ENCODE results near the gene PIEZO2. TPM values are rescaled to one million over a fixed set of nuclear protein-coding genes. Genes with fewer than 3 reads are reported as not detected.
"Not testable (repeated sequence)": the region's sequence is repeated elsewhere in the genome, so short reads cannot be mapped to it uniquely, and the experiment has no call there.

PIEZO2 gene
- total RNA-seq = 10 to 100 TPM in 2 of 6 donors, 1 to 10 TPM in 4; 6.5 to 37.7 (median 7.8) TPM

- no peaks in the 10 kb centered on the region for H3K9me3 ChIP-seq
- H3K27me3 ChIP-seq = peaks cover 0 to 19% (median 9%) of the 10 kb centered on the region in 4 donors
- no peak for TF ChIP-seq EP300 (IDR thresholded peaks at IDR 0.05)
- TF ChIP-seq POLR2A (IDR thresholded peaks at IDR 0.05) = no peak
- TF ChIP-seq POLR2AphosphoS5 (IDR thresholded peaks at IDR 0.05) = peak in 1 of 2 donors; percentile 53
- peaks cover 5 to 26% (median 15%) of the 10 kb centered on the region in 4 donors for H3K4me1 ChIP-seq
- ATAC-seq (ENCODE audit: low FRiP score in 2 of 2) (peak in 1 of 2 donors; percentile 93), DNase-seq (peak; percentile 55 to 95)
- no peaks in the 10 kb centered on the region for H3K36me3 ChIP-seq
- 13 to 37% methylated on average over 8 to 27 of the region's 62 CpGs for WGBS, 2 donors
- H3K4me3 ChIP-seq = peak within 1 kb of the TSS; percentile 4 to 50 (median 43)
- H3K27ac ChIP-seq = peak within 1 kb of the TSS; percentile 39 to 72 (median 53)
Measured at GRCh38 chr18:11149441-11150270, at the start of gene PIEZO2. TSS of gene PIEZO2 (minus strand) at chr18:11149569. CDS start at chr18:11148588, 981 bp downstream.

GRCh38 chr18:11183637-11184036 is 34.3 kb upstream of the PIEZO2 start:
- Histone ChIP-seq H3K4me1 (no peaks in the 10 kb centered on the region), H3K36me3 (no peaks in the 10 kb centered on the region), H3K4me3 (no peak overlapping the region), H3K27me3 (no peaks in the 10 kb centered on the region), H3K9me3 (no peaks in the 10 kb centered on the region), H3K27ac (no peak overlapping the region)
- 87 to 92% methylated on average over 2 of the region's 2 CpGs for WGBS, 2 donors
- no peak for TF ChIP-seq CTCF (IDR thresholded peaks at IDR 0.05)
- TF ChIP-seq EP300 (IDR thresholded peaks at IDR 0.05) = no peak
- no peak for TF ChIP-seq POLR2AphosphoS5 (IDR thresholded peaks at IDR 0.05)
- TF ChIP-seq POLR2A (IDR thresholded peaks at IDR 0.05) = no peak
- ATAC-seq (ENCODE audit: low FRiP score in 2 of 2) = no peak
- DNase-seq = no peak

GRCh38 chr18:11181629-11182028 is 32.3 kb upstream of the PIEZO2 start:
- H3K4me1 ChIP-seq; H3K36me3 ChIP-seq; ATAC-seq (ENCODE audit: low FRiP score in 2 of 2); H3K9me3 ChIP-seq; H3K4me3 ChIP-seq; H3K27me3 ChIP-seq; H3K27ac ChIP-seq; DNase-seq: not testable (repeated sequence)
- WGBS, 2 donors = 64 to 80% methylated on average over 1 of the region's 1 CpG

GRCh38 chr18:11179959-11180519 is 30.7 kb upstream of the PIEZO2 start:
- Histone ChIP-seq H3K27me3 (no peaks in the 10 kb centered on the region), H3K36me3 (no peaks in the 10 kb centered on the region), H3K27ac (no peak overlapping the region), H3K4me1 (no peaks in the 10 kb centered on the region), H3K9me3 (no peaks in the 10 kb centered on the region), H3K4me3 (no peak overlapping the region)
- DNase-seq (no peak), ATAC-seq (ENCODE audit: low FRiP score in 2 of 2) (no peak)
- 75 to 86% methylated on average over 5 to 6 of the region's 6 CpGs for WGBS, 2 donors
- TF ChIP-seq POLR2AphosphoS5 (IDR thresholded peaks at IDR 0.05) (no peak), EP300 (IDR thresholded peaks at IDR 0.05) (no peak), POLR2A (IDR thresholded peaks at IDR 0.05) (no peak), CTCF (IDR thresholded peaks at IDR 0.05) (no peak)

GRCh38 chr18:11178951-11179549 is 29.7 kb upstream of the PIEZO2 start:
- WGBS, 2 donors = 51 to 69% methylated on average over 6 to 14 of the region's 14 CpGs
- H3K36me3 ChIP-seq = no peaks in the 10 kb centered on the region
- H3K27ac ChIP-seq = no peak overlapping the region
- DNase-seq (no peak), ATAC-seq (ENCODE audit: low FRiP score in 2 of 2) (peak; percentile 49 to 88)
- no peak for TF ChIP-seq POLR2AphosphoS5 (IDR thresholded peaks at IDR 0.05)
- no peak for TF ChIP-seq EP300 (IDR thresholded peaks at IDR 0.05)
- TF ChIP-seq POLR2A (IDR thresholded peaks at IDR 0.05) = no peak
- no peak for TF ChIP-seq CTCF (IDR thresholded peaks at IDR 0.05)
- no peaks in the 10 kb centered on the region for H3K4me1 ChIP-seq
- H3K4me3 ChIP-seq = no peak overlapping the region
- no peaks in the 10 kb centered on the region for H3K9me3 ChIP-seq
- no peaks in the 10 kb centered on the region for H3K27me3 ChIP-seq

Measured in upper lobe of left lung (tissue), 6 donors.